ENCODE measurements around the gene WNK4. TPM values are rescaled to one million over a fixed set of nuclear protein-coding genes. Genes with fewer than 3 reads are reported as not detected.

The WNK4 gene
- total RNA-seq, 1 donor from 2014 or later = 2.7 TPM

DNA sequence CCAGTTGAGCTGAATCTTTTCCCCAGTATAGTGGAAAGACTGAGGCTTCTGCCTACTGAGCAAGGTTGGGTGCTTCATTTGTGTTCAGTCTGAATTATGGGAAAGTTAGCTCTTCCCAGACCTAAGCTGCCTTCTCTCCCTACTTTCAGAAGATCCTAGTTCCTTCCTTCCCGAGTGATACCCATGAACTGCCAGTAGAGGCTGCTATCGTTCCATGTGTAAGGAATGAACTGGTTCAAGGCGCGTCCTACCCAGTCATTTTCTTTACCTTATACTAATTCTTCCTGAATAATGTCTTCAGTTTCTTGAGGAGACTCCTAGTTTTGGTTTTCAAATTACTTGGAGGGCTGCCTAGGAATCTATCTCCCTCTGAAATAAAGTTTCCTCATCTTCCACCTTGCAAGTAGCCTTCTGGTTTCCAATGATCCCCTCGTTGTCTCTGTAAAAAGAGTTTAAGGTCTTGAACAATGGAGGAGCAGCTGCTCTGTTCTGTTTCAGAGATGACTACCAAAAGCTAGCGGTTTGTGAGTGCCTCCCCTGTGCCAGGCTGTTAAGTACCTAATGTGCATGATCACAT lies 63.0 kb downstream of the WNK4 start:
- H3K27ac Mint-ChIP-seq = no peak overlapping the region
- no peak for DNase-seq (ENCODE audit: extremely low spot score, unreplicated experiment)
- no peaks in the 10 kb centered on the region for H3K27me3 Mint-ChIP-seq
- H3K4me1 Mint-ChIP-seq (ENCODE audit: unreplicated experiment) = no peaks in the 10 kb centered on the region
- H3K9me3 Mint-ChIP-seq = no peaks in the 10 kb centered on the region
- H3K36me3 Mint-ChIP-seq = peaks cover 19% of the 10 kb centered on the region
- no peak overlapping the region for H3K4me3 Mint-ChIP-seq
- peak; percentile 88 for TF ChIP-seq CTCF (conservative IDR thresholded peaks at IDR 0.05)

GRCh38 chr17:42844271-42844670 lies 63.9 kb downstream of the WNK4 start, which contains the start of gene AOC2:
Gene AOC2 (plus strand): TSS chr17:42844580. CDS start chr17:42844627, 47 bp downstream.
- no peak for DNase-seq (ENCODE audit: extremely low spot score, unreplicated experiment)
- no peaks in the 10 kb centered on the region for H3K4me1 Mint-ChIP-seq (ENCODE audit: unreplicated experiment)
- no peaks in the 10 kb centered on the region for H3K9me3 Mint-ChIP-seq
- no peaks in the 10 kb centered on the region for H3K27me3 Mint-ChIP-seq
- H3K4me3 Mint-ChIP-seq = no peak within 1 kb of the TSS
- H3K27ac Mint-ChIP-seq = no peak within 1 kb of the TSS
- H3K36me3 Mint-ChIP-seq = peaks cover 12% of the 10 kb centered on the region
- TF ChIP-seq CTCF (conservative IDR thresholded peaks at IDR 0.05) = no peak

- DNase-seq (ENCODE audit: extremely low spot score, unreplicated experiment) = no peak
- Mint-ChIP-seq H3K9me3 (no peaks in the 10 kb centered on the region), H3K36me3 (peaks cover 9% of the 10 kb centered on the region), H3K4me3 (no peak overlapping the region), H3K27ac (no peak overlapping the region), H3K4me1 (ENCODE audit: unreplicated experiment) (no peaks in the 10 kb centered on the region), H3K27me3 (no peaks in the 10 kb centered on the region)
- TF ChIP-seq CTCF (conservative IDR thresholded peaks at IDR 0.05) = no peak
Measured at GRCh38 chr17:42844761-42845555, 64.5 kb downstream of the WNK4 start.

DNA sequence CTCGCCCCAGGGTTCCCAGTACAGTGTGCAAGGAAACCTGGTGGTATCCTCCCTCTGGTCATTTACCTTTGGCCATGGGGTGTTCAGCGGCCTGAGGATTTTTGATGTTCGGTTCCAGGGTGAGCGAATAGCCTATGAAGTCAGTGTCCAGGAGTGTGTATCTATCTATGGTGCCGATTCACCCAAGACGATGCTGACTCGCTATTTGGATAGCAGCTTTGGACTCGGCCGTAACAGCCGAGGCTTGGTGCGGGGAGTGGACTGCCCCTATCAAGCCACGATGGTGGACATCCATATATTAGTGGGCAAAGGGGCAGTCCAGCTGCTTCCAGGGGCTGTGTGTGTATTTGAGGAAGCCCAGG lies 65.1 kb downstream of the WNK4 start:
- H3K9me3 Mint-ChIP-seq = no peaks in the 10 kb centered on the region
- no peak for DNase-seq (ENCODE audit: extremely low spot score, unreplicated experiment)
- H3K4me1 Mint-ChIP-seq (ENCODE audit: unreplicated experiment) = no peaks in the 10 kb centered on the region
- no peak for TF ChIP-seq CTCF (conservative IDR thresholded peaks at IDR 0.05)
- peaks cover 9% of the 10 kb centered on the region for H3K36me3 Mint-ChIP-seq
- H3K4me3 Mint-ChIP-seq = no peak overlapping the region
- H3K27ac Mint-ChIP-seq = no peak overlapping the region
- no peaks in the 10 kb centered on the region for H3K27me3 Mint-ChIP-seq

GRCh38 chr17:42845918-42846593 lies 65.6 kb downstream of the WNK4 start:
- no peaks in the 10 kb centered on the region for H3K4me1 Mint-ChIP-seq (ENCODE audit: unreplicated experiment)
- peaks cover 9% of the 10 kb centered on the region for H3K36me3 Mint-ChIP-seq
- H3K9me3 Mint-ChIP-seq = no peaks in the 10 kb centered on the region
- H3K4me3 Mint-ChIP-seq = no peak overlapping the region
- no peaks in the 10 kb centered on the region for H3K27me3 Mint-ChIP-seq
- no peak for DNase-seq (ENCODE audit: extremely low spot score, unreplicated experiment)
- no peak overlapping the region for H3K27ac Mint-ChIP-seq
- no peak for TF ChIP-seq CTCF (conservative IDR thresholded peaks at IDR 0.05)

Small RNA genes within 50 kb of the gene (microRNA-seq; reads per million reads assigned to microRNA genes)
- gene MIR6781 = 0.83 reads per million

Other genes starting within 250 kb of the WNK4 start
- 24.0 and 26.5 TPM in 2 replicates for gene NAGLU, start 244.4 kb upstream of the WNK4 start, total RNA-seq (ENCODE audit: low replicate concordance)
- gene HSD17B1, start 227.7 kb upstream of the WNK4 start, total RNA-seq (ENCODE audit: low replicate concordance) = 2.2 and 2.7 TPM in 2 replicates
- gene COASY, start 218.5 kb upstream of the WNK4 start, total RNA-seq (ENCODE audit: low replicate concordance) = 78.0 and 80.8 TPM in 2 replicates
- gene MLX, start 213.5 kb upstream of the WNK4 start, total RNA-seq (ENCODE audit: low replicate concordance) = 31.3 and 32.3 TPM in 2 replicates
- 10.6 and 22.6 TPM in 2 replicates for gene PSMC3IP, start 202.9 kb upstream of the WNK4 start, total RNA-seq (ENCODE audit: low replicate concordance)
- 62.9 and 82.6 TPM in 2 replicates for gene RETREG3, start 171.2 kb upstream of the WNK4 start, total RNA-seq (ENCODE audit: low replicate concordance)
- gene TUBG1, start 170.9 kb upstream of the WNK4 start, total RNA-seq (ENCODE audit: low replicate concordance) = 44.7 and 63.2 TPM in 2 replicates
- gene TUBG2, start 121.3 kb upstream of the WNK4 start, total RNA-seq (ENCODE audit: low replicate concordance) = 18.0 and 24.4 TPM in 2 replicates
- 29.1 and 60.5 TPM in 2 replicates for gene PLEKHH3, start 103.6 kb upstream of the WNK4 start, total RNA-seq (ENCODE audit: low replicate concordance)
- gene CCR10, start 98.8 kb upstream of the WNK4 start, total RNA-seq (ENCODE audit: low replicate concordance) = 1.2 TPM in 1 of 2 replicates, not detected in the other
- gene CNTNAP1, start 98.1 kb upstream of the WNK4 start, total RNA-seq (ENCODE audit: low replicate concordance) = 1.00 and 17.8 TPM in 2 replicates
- 30.6 and 37.6 TPM in 2 replicates for gene EZH1, start 35.6 kb upstream of the WNK4 start, total RNA-seq (ENCODE audit: low replicate concordance)
- gene RAMP2, start 19.4 kb upstream of the WNK4 start, total RNA-seq (ENCODE audit: low replicate concordance) = 1.5 and 8.3 TPM in 2 replicates
- 86.9 and 103 TPM in 2 replicates for gene VPS25, start 7.2 kb upstream of the WNK4 start, total RNA-seq (ENCODE audit: low replicate concordance)
- gene COA3, start 18.1 kb downstream of the WNK4 start, total RNA-seq (ENCODE audit: low replicate concordance) = 82.2 and 93.9 TPM in 2 replicates
- gene CNTD1, start 18.3 kb downstream of the WNK4 start, total RNA-seq (ENCODE audit: low replicate concordance) = 0.46 TPM in 1 of 2 replicates, not detected in the other
- gene BECN1, start 43.7 kb downstream of the WNK4 start, total RNA-seq (ENCODE audit: low replicate concordance) = 62.5 and 72.1 TPM in 2 replicates
- 116 and 120 TPM in 2 replicates for gene PSME3, start 52.8 kb downstream of the WNK4 start, total RNA-seq (ENCODE audit: low replicate concordance)
- 2.7 and 3.4 TPM in 2 replicates for gene AOC2, start 64.0 kb downstream of the WNK4 start, total RNA-seq (ENCODE audit: low replicate concordance)
- 1.5 and 2.4 TPM in 2 replicates for gene AOC3, start 70.6 kb downstream of the WNK4 start, total RNA-seq (ENCODE audit: low replicate concordance)
- 1.5 and 2.9 TPM in 2 replicates for gene G6PC1, start 120.2 kb downstream of the WNK4 start, total RNA-seq (ENCODE audit: low replicate concordance)
- gene AARSD1, start 183.8 kb downstream of the WNK4 start, total RNA-seq (ENCODE audit: low replicate concordance) = 37.0 and 60.0 TPM in 2 replicates
- 1.0 and 1.5 TPM in 2 replicates for gene PTGES3L, start 199.5 kb downstream of the WNK4 start, total RNA-seq (ENCODE audit: low replicate concordance)
- 18.2 and 19.7 TPM in 2 replicates for gene RUNDC1, start 200.0 kb downstream of the WNK4 start, total RNA-seq (ENCODE audit: low replicate concordance)
- 1,148 and 1,194 TPM in 2 replicates for gene RPL27, start 217.8 kb downstream of the WNK4 start, total RNA-seq (ENCODE audit: low replicate concordance)
- 6.6 and 8.8 TPM in 2 replicates for gene IFI35, start 226.2 kb downstream of the WNK4 start, total RNA-seq (ENCODE audit: low replicate concordance)
- gene VAT1, start 241.8 kb downstream of the WNK4 start, total RNA-seq (ENCODE audit: low replicate concordance) = 167 and 274 TPM in 2 replicates
- gene RND2, start 244.6 kb downstream of the WNK4 start, total RNA-seq (ENCODE audit: low replicate concordance) = 3.3 and 7.1 TPM in 2 replicates